ENCODE results near the gene HOXD4. TPM values are rescaled to one million over a fixed set of nuclear protein-coding genes. Genes with fewer than 3 reads are reported as not detected.
A peak's percentile ranks its signal among the peaks of the same experiment; 100 is the strongest.

Gene HOXD4
- total RNA-seq, 1 experiment from 2014 or later, result 0.61 TPM

- H3K9me3 ChIP-seq (ENCODE audit: control insufficient read depth in 1 of 2, insufficient read depth in 1 of 2, low read depth in 1 of 2, low read length in 2 of 2), result no peaks in the 10 kb centered on the region
- H3K79me2 ChIP-seq (ENCODE audit: insufficient read depth, low read length), result no peaks in the 10 kb centered on the region
- no peak overlapping the region for H3K4me2 ChIP-seq (ENCODE audit: low read length)
- H3K4me1 ChIP-seq (ENCODE audit: control insufficient read depth in 1 of 2, insufficient read depth in 2 of 2, low read length in 2 of 2), result peaks cover 9 to 22% of the 10 kb centered on the region in 2 experiments; a peak in 3 of 4 replicates
- intact Hi-C loops (cut with micrococcal nuclease), result no loop called here
- no peak for ATAC-seq
- POLR2A ChIA-PET, result no interaction called here
- H3K9me2 ChIP-seq (ENCODE audit: insufficient read depth), result no peaks in the 10 kb centered on the region
- RAD21 ChIA-PET (ENCODE audit: low non-redundant PET in 1 of 2, low total read pairs in 2 of 2, uncharacterized antibody in 2 of 2, unreplicated experiment in 2 of 2), result no interaction called here
- no peak overlapping the region for H2AFZ ChIP-seq (ENCODE audit: low read depth, low read length, poor library complexity, severe bottlenecking)
- BruUV-seq (replicated peaks), result no TSS peak
- H3K9ac ChIP-seq (ENCODE audit: low read length), result no peak overlapping the region
- no peak for TF ChIP-seq REST (IDR thresholded peaks at IDR 0.05; ENCODE audit: low read depth)
- peak; percentile 55 for TF ChIP-seq RAD21 (IDR thresholded peaks at IDR 0.05; ENCODE audit: low read depth)
- TF ChIP-seq MAX (IDR thresholded peaks at IDR 0.05), result peak; percentile 6; the same call in 1 of the 2 replicates
- TF ChIP-seq POLR2A (IDR thresholded peaks at IDR 0.05; ENCODE audit: borderline replicate concordance, extremely low read depth, insufficient read depth, insufficient read length), result no peak
- TF ChIP-seq CTCF (IDR thresholded peaks at IDR 0.05 in 2 of 3, conservative IDR thresholded peaks at IDR 0.05 in 1 of 3; ENCODE audit: borderline replicate concordance in 1 of 3, insufficient read depth in 1 of 3, low read depth in 2 of 3, low read length in 2 of 3), result peak in 1 of 3 experiments; percentile 44; a peak in 1 of 6 replicates
- TF ChIP-seq SRF (IDR thresholded peaks at IDR 0.05; ENCODE audit: low read depth), result no peak
- peak; percentile 73 for TF ChIP-seq CEBPB (IDR thresholded peaks at IDR 0.05; ENCODE audit: low read depth)
- 0 out of 2 replicates have a peak, but pooled peaks have one; percentile 2 for TF ChIP-seq SP1 (IDR thresholded peaks at IDR 0.05; ENCODE audit: low read depth)
- H3K27me3 ChIP-seq (ENCODE audit: insufficient read depth, low read length), result no peaks in the 10 kb centered on the region
- H3K36me3 ChIP-seq (ENCODE audit: control insufficient read depth in 1 of 2, insufficient read depth in 2 of 2, low read length in 2 of 2), result no peaks in the 10 kb centered on the region
- no peak for DNase-seq (ENCODE audit: low read depth, low spot score)
- CTCF ChIA-PET, result no interaction called here
- H3K4me3 ChIP-seq (replicated peaks in 1 of 2; ENCODE audit: low read depth in 1 of 2, low read length in 2 of 2), result no peak overlapping the region
- no peak overlapping the region for H3K27ac ChIP-seq (ENCODE audit: low read depth, low read length)
- H4K20me1 ChIP-seq (ENCODE audit: insufficient read depth), result no peaks in the 10 kb centered on the region
Observed at GRCh38 chr2:176135035-176135440, 16.3 kb upstream of the HOXD4 start.
